Measurements from ENCODE around the gene TMEM42. TPM values are rescaled to one million over a fixed set of nuclear protein-coding genes. Genes with fewer than 3 reads are reported as not detected.

Gene TMEM42
- polyA plus RNA-seq, 5 donors: 19.9 to 25.2 (median 22.8) TPM

GRCh38 chr3:44867421-44868111, 5.9 kb downstream of the TMEM42 start:
- DNase-seq: no peak

GRCh38 chr3:44870375-44871061, 8.8 kb downstream of the TMEM42 start:
- no peak for DNase-seq

GRCh38 chr3:44874308-44874707, 12.6 kb downstream of the TMEM42 start, which contains the start of gene TGM4:
Gene TGM4 (plus strand): TSS chr3:44874608. CDS start chr3:44874679, 71 bp downstream.
- DNase-seq: no peak

GRCh38 chr3:44875596-44875995, 13.9 kb downstream of the TMEM42 start:
- DNase-seq: no peak

- DNase-seq: no peak
Observed at GRCh38 chr3:44877333-44877732, 15.6 kb downstream of the TMEM42 start.

- no peak for DNase-seq
Observed at GRCh38 chr3:44880284-44880683, 18.6 kb downstream of the TMEM42 start.

- no peak for DNase-seq
Observed at GRCh38 chr3:44883213-44883955, 21.7 kb downstream of the TMEM42 start.

GRCh38 chr3:44883999-44884431, 22.3 kb downstream of the TMEM42 start:
- no peak for DNase-seq

GRCh38 chr3:44885618-44886017, 23.9 kb downstream of the TMEM42 start:
- no peak for DNase-seq

- DNase-seq: no peak
Observed at GRCh38 chr3:44886561-44886960, 24.8 kb downstream of the TMEM42 start.

- no peak for DNase-seq
Observed at GRCh38 chr3:44887101-44887500, 25.4 kb downstream of the TMEM42 start.

GRCh38 chr3:44890258-44890657, 28.5 kb downstream of the TMEM42 start:
- no peak for DNase-seq

- no peak for DNase-seq
Observed at GRCh38 chr3:44890852-44891251, 29.1 kb downstream of the TMEM42 start.

GRCh38 chr3:44892689-44893088, 31.0 kb downstream of the TMEM42 start:
- DNase-seq: no peak

- no peak for DNase-seq
Observed at GRCh38 chr3:44893097-44893496, 31.4 kb downstream of the TMEM42 start.

GRCh38 chr3:44894485-44894884, 32.8 kb downstream of the TMEM42 start:
- DNase-seq: no peak

- DNase-seq: no peak
Observed at GRCh38 chr3:44896440-44896839, 34.7 kb downstream of the TMEM42 start.

- DNase-seq: no peak
Observed at GRCh38 chr3:44899683-44900367, 38.1 kb downstream of the TMEM42 start.

- DNase-seq: no peak
Observed at GRCh38 chr3:44902628-44903027, 40.9 kb downstream of the TMEM42 start.

- no peak for DNase-seq
Observed at GRCh38 chr3:44903314-44903713, 41.6 kb downstream of the TMEM42 start.

GRCh38 chr3:44903751-44904150, 42.0 kb downstream of the TMEM42 start:
- no peak for DNase-seq

Data from right lung (tissue), 5 donors.